ENCODE results near the gene RPTOR. TPM values are rescaled to one million over a fixed set of nuclear protein-coding genes. Genes with fewer than 3 reads are reported as not detected.

Gene RPTOR
- total RNA-seq, 1 experiment from 2014 or later, result 25.1 TPM

GRCh38 chr17:80726558-80727408 lies 182.1 kb downstream of the RPTOR start:
- H3K9me3 ChIP-seq (ENCODE audit: control insufficient read depth, low read depth, low read length), result no peaks in the 10 kb centered on the region
- no peak overlapping the region for H3K18ac ChIP-seq (ENCODE audit: insufficient read length, low read depth, low read length)
- H3K4me1 ChIP-seq (ENCODE audit: insufficient read depth, low read length), result no peaks in the 10 kb centered on the region
- no peaks in the 10 kb centered on the region; a peak in 1 of 5 replicates for H3K9me3 Mint-ChIP-seq
- DNase-seq, result no peak
- no peak overlapping the region for H2AFZ ChIP-seq (ENCODE audit: low read length)
- H2BK5ac ChIP-seq (ENCODE audit: insufficient read length, low read length), result peak overlapping the region; percentile 18
- WGBS (ENCODE audit: extremely low coverage, insufficient read length, low lambda C conversion rate), result no CpG with 5 or more reads among the region's 42 CpGs
- no peak overlapping the region for H3K9ac ChIP-seq (ENCODE audit: extremely low read depth, insufficient read length, low read length)
- H3K27ac ChIP-seq (ENCODE audit: insufficient read length, low read depth, low read length), result no peak overlapping the region
- TF ChIP-seq CTCF (conservative IDR thresholded peaks at IDR 0.05), result no peak
- H3T11ph ChIP-seq (ENCODE audit: low read length), result no peak overlapping the region
- no peaks in the 10 kb centered on the region for H3K23me2 ChIP-seq (ENCODE audit: insufficient read length, low read depth, low read length, poor library complexity, severe bottlenecking)
- no peak overlapping the region; a peak in 1 of 5 replicates for H3K4me3 Mint-ChIP-seq
- no peak overlapping the region for H2AK5ac ChIP-seq (ENCODE audit: insufficient read length, low read length)
- H3K56ac ChIP-seq (ENCODE audit: insufficient read length, low read depth, low read length), result no peak overlapping the region
- no peak overlapping the region for H2BK12ac ChIP-seq (ENCODE audit: insufficient read length, low read depth, low read length)
- H3K4me1 Mint-ChIP-seq, result peaks cover 5 to 15% of the 10 kb centered on the region in 2 experiments
- H3K27me3 ChIP-seq (ENCODE audit: insufficient read depth, low read length), result no peaks in the 10 kb centered on the region
- H3K79me1 ChIP-seq (ENCODE audit: insufficient read depth, low read depth, low read length, poor library complexity, severe bottlenecking), result no peaks in the 10 kb centered on the region
- H3K4me2 ChIP-seq (ENCODE audit: insufficient read depth, insufficient read length, low read length), result no peak overlapping the region
- no peak overlapping the region for H3K4ac ChIP-seq (ENCODE audit: low read depth, low read length)
- H4K5ac ChIP-seq (ENCODE audit: insufficient read length, low read depth, low read length), result no peak overlapping the region
- H2BK120ac ChIP-seq (ENCODE audit: low read depth, low read length, poor library complexity, severe bottlenecking), result no peak overlapping the region
- no peak overlapping the region for H4K8ac ChIP-seq (replicated peaks; ENCODE audit: insufficient read length, low read depth, low read length)
- H4K91ac ChIP-seq (ENCODE audit: insufficient read length, low read depth, low read length), result no peak overlapping the region
- no peak overlapping the region for H3K23ac ChIP-seq (ENCODE audit: insufficient read length, low read depth, low read length)
- peaks cover 1 to 11% (median 7%) of the 10 kb centered on the region in 3 experiments; a peak in 6 of 7 replicates for H3K36me3 Mint-ChIP-seq (ENCODE audit: insufficient read depth in 1 of 3, low read depth in 3 of 3)
- no peaks in the 10 kb centered on the region for H4K20me1 ChIP-seq (ENCODE audit: control insufficient read depth, insufficient read depth, insufficient read length)
- no peak overlapping the region for H2BK20ac ChIP-seq (ENCODE audit: low read depth, low read length, poor library complexity, severe bottlenecking)
- H3K14ac ChIP-seq (ENCODE audit: insufficient read depth, low read length), result no peak overlapping the region; the same call in 1 of the 2 replicates
- no peaks in the 10 kb centered on the region for H3K79me2 ChIP-seq (ENCODE audit: insufficient read depth, low read length)
- H3K27ac Mint-ChIP-seq, result peak overlapping the region in 2 of 3 experiments; percentile 31 to 36; a peak in 1 of 7 replicates
- H3K27me3 Mint-ChIP-seq (ENCODE audit: low read depth), result no peaks in the 10 kb centered on the region
- no peak overlapping the region for H2BK15ac ChIP-seq (ENCODE audit: low read depth, low read length)

All from H9 (cell line).